ENCODE data around the gene PHF1. TPM values are rescaled to one million over a fixed set of nuclear protein-coding genes. Genes with fewer than 3 reads are reported as not detected.

The PHF1 gene
- total and polyA plus RNA-seq, 2 of the 13 experiments (the other 11 are each of a cell fraction or from before 2014, with no cell fraction given) = 25.4 to 61.9 TPM

GRCh38 chr6:33417903-33418689 lies 7.3 kb downstream of the PHF1 start, which contains the start of gene CUTA (continued):
- TF ChIP-seq ZSCAN30 (CRISPR knock-in tag; IDR thresholded peaks at IDR 0.05) (no peak), IKZF5 (CRISPR knock-in tag; IDR thresholded peaks at IDR 0.05) (peak; percentile 85), ZNF670 (CRISPR knock-in tag; IDR thresholded peaks at IDR 0.05; ENCODE audit: borderline replicate concordance) (peak; percentile 84), ZNF34 (CRISPR knock-in tag; IDR thresholded peaks at IDR 0.05; ENCODE audit: borderline replicate concordance) (0 out of 2 replicates have a peak, but pooled peaks have one; percentile 51), SCMH1 (CRISPR knock-in tag; IDR thresholded peaks at IDR 0.05; ENCODE audit: borderline replicate concordance) (no peak), ETS1 (CRISPR knock-in tag; IDR thresholded peaks at IDR 0.05) (no peak), PREB (CRISPR knock-in tag; IDR thresholded peaks at IDR 0.05) (peak; percentile 81; the same call in 1 of the 2 replicates), ZNF441 (CRISPR knock-in tag; IDR thresholded peaks at IDR 0.05; ENCODE audit: borderline replicate concordance) (peak; percentile 67; the same call in 1 of the 2 replicates), CREBL2 (CRISPR knock-in tag; IDR thresholded peaks at IDR 0.05; ENCODE audit: borderline replicate concordance) (peak; percentile 86; the same call in 1 of the 2 replicates), ZNF510 (CRISPR knock-in tag; IDR thresholded peaks at IDR 0.05; ENCODE audit: low read depth) (peak; percentile 98), SAFB2 (CRISPR knock-in tag; IDR thresholded peaks at IDR 0.05; ENCODE audit: borderline replicate concordance, low read depth) (no peak), MAF1 (CRISPR knock-in tag; IDR thresholded peaks at IDR 0.05; ENCODE audit: borderline replicate concordance) (0 out of 2 replicates have a peak, but pooled peaks have one; percentile 47), ERF (CRISPR knock-in tag; IDR thresholded peaks at IDR 0.05) (peak; percentile 90), PHF20 (CRISPR knock-in tag; IDR thresholded peaks at IDR 0.05) (peak; percentile 91), PAWR (CRISPR knock-in tag; IDR thresholded peaks at IDR 0.05; ENCODE audit: borderline replicate concordance) (peak; percentile 92; the same call in 1 of the 2 replicates), SRF (IDR thresholded peaks at IDR 0.05; ENCODE audit: low read depth, low read length) (peak; percentile 42; the same call in 1 of the 2 replicates), KLF11 (CRISPR knock-in tag; IDR thresholded peaks at IDR 0.05) (peak; percentile 57; the same call in 1 of the 2 replicates), HMGA1 (CRISPR knock-in tag; conservative IDR thresholded peaks at IDR 0.05) (no peak), NFYB (CRISPR knock-in tag; IDR thresholded peaks at IDR 0.05) (peak; percentile 91), ZNF850 (CRISPR knock-in tag; conservative IDR thresholded peaks at IDR 0.05) (no peak), ZFP41 (CRISPR knock-in tag; IDR thresholded peaks at IDR 0.05; ENCODE audit: borderline replicate concordance) (no peak), RXRB (CRISPR knock-in tag; IDR thresholded peaks at IDR 0.05; ENCODE audit: borderline replicate concordance) (peak; percentile 60; the same call in 1 of the 2 replicates), GFI1 (CRISPR knock-in tag; IDR thresholded peaks at IDR 0.05; ENCODE audit: borderline replicate concordance) (no peak), ZNF232 (CRISPR knock-in tag; IDR thresholded peaks at IDR 0.05; ENCODE audit: borderline replicate concordance) (peak; percentile 92; the same call in 1 of the 2 replicates), ZNF24 (IDR thresholded peaks at IDR 0.05) (no peak)
